MM.1S (cell line): ENCODE results near the gene PRR19.
A peak's percentile ranks its signal among the peaks of the same experiment; 100 is the strongest.

Source experiments
- DNase-seq: peaks from one replicate; pipeline ENCODE4 v3.0.0-alpha.2; 2015
- H2AFZ ChIP-seq: fragments of 300-600 bp; sonication (generic); 2 replicates; pipeline ENCODE4 v1.6.0; 2016; ENCODE audit warnings: antibody characterized with exemption, low read length
- H3F3A ChIP-seq: fragments of 300-600 bp; sonication (generic); 2 replicates; pipeline ENCODE4 v1.6.1; 2016; ENCODE audit warnings: mild to moderate bottlenecking, antibody characterized with exemption, low read length, moderate library complexity, mixed read lengths; ENCODE audit not compliant: insufficient read depth
- H3K27ac ChIP-seq: fragments of 300-600 bp; sonication (generic); 2 replicates; pipeline ENCODE4 v1.5.1; 2016; ENCODE audit warnings: mild to moderate bottlenecking, low read length
- H3K27me3 ChIP-seq: fragments of 300-600 bp; sonication (generic); replicated peaks from 2 replicates; pipeline ENCODE4 v1.6.0; 2016; ENCODE audit warnings: low read length; ENCODE audit not compliant: insufficient read depth
- H3K36me3 ChIP-seq: fragments of 300-600 bp; sonication (generic); replicated peaks from 2 replicates; pipeline ENCODE4 v1.6.1; 2016; ENCODE audit warnings: mild to moderate bottlenecking, low read length, mixed read lengths; ENCODE audit not compliant: insufficient read depth
- H3K4me1 ChIP-seq: fragments of 300-600 bp; sonication (generic); 2 replicates; pipeline ENCODE4 v1.6.1; 2016; ENCODE audit warnings: low read length, mixed read lengths
- H3K4me2 ChIP-seq: fragments of 300-600 bp; sonication (generic); 2 replicates; pipeline ENCODE4 v1.6.0; 2016; ENCODE audit warnings: low read depth, low read length
- H3K4me3 ChIP-seq: fragments of 300-600 bp; sonication (generic); 2 replicates; pipeline ENCODE4 v1.5.1; 2016; ENCODE audit warnings: low read length, mixed read lengths
- H3K79me2 ChIP-seq: fragments of 300-600 bp; sonication (generic); 2 replicates; pipeline ENCODE4 v1.6.1; 2016; ENCODE audit warnings: mixed run types, low read length, mixed read lengths
- H3K9ac ChIP-seq: fragments of 300-600 bp; sonication (generic); 2 replicates; pipeline ENCODE4 v1.6.1; 2016; ENCODE audit warnings: low read length, mixed read lengths
- H3K9me2 ChIP-seq: fragments of 300-600 bp; sonication (generic); replicated peaks from 2 replicates; pipeline ENCODE4 v1.6.1; 2016; ENCODE audit warnings: mild to moderate bottlenecking, low read length, mixed read lengths; ENCODE audit not compliant: insufficient read depth
- H3K9me3 ChIP-seq: fragments of 300-600 bp; sonication (generic); replicated peaks from 2 replicates; pipeline ENCODE4 v1.6.1; 2016; ENCODE audit warnings: mild to moderate bottlenecking, low read length, mixed read lengths; ENCODE audit not compliant: insufficient read depth
- H4K20me1 ChIP-seq: fragments of 300-600 bp; sonication (generic); 2 replicates; pipeline ENCODE4 v1.6.1; 2016; ENCODE audit warnings: mild to moderate bottlenecking, low read length, moderate library complexity, mixed read lengths; ENCODE audit not compliant: insufficient read depth
- EZH2 ChIP-seq: fragments of 300-600 bp; sonication (generic); optimal IDR thresholded peaks from 2 replicates; pipeline ENCODE3; 2017; ENCODE audit warnings: low read depth, mild to moderate bottlenecking, antibody characterized with exemption, low read length, mixed read lengths
- EZH2phosphoT487 ChIP-seq: fragments of 300-600 bp; sonication (generic); IDR thresholded peaks from 2 replicates; pipeline ENCODE4 v1.6.1; 2018; ENCODE audit warnings: antibody characterized with exemption, low read length
- TF ChIP-seq, protein P1 (sequence below): fragments of 300-600 bp; sonication (generic); IDR thresholded peaks from 2 replicates; pipeline ENCODE4 v1.5.1; 2016; ENCODE audit warnings: antibody characterized with exemption, low read length, mixed read lengths

Gene PRR19

DNA sequence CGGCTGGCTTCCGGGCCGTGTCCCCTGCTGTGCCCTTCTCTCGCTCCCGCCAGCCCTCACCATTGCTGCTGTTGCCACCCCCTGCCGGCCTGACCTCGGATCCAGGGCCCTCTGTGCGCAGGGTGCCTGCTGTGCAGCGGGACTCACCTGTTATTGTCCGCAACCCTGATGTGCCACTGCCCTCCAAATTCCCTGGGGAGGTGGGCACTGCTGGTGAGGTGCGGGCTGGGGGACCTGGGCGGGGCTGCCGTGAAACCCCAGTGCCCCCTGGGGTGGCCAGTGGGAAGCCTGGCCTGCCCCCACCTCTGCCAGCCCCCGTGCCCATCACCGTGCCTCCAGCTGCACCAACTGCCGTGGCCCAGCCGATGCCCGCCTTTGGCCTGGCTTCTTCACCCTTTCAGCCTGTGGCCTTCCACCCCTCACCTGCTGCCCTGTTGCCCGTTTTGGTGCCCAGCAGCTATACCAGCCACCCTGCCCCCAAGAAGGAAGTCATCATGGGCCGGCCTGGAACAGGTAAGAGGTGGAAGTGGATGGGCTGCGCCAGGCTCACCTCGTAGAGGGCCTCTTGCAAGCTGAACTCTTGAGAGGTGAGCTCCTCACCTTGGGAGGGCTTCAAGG, 27.8 kb upstream of the PRR19 start:
- peaks cover 12% of the 10 kb centered on the region for H3K4me1 ChIP-seq
- no peaks in the 10 kb centered on the region for H3K9me2 ChIP-seq
- H3K27ac ChIP-seq = no peak overlapping the region
- no peak for DNase-seq
- H3K9me3 ChIP-seq = no peaks in the 10 kb centered on the region
- H4K20me1 ChIP-seq = no peaks in the 10 kb centered on the region
- TF ChIP-seq, protein P1, sequence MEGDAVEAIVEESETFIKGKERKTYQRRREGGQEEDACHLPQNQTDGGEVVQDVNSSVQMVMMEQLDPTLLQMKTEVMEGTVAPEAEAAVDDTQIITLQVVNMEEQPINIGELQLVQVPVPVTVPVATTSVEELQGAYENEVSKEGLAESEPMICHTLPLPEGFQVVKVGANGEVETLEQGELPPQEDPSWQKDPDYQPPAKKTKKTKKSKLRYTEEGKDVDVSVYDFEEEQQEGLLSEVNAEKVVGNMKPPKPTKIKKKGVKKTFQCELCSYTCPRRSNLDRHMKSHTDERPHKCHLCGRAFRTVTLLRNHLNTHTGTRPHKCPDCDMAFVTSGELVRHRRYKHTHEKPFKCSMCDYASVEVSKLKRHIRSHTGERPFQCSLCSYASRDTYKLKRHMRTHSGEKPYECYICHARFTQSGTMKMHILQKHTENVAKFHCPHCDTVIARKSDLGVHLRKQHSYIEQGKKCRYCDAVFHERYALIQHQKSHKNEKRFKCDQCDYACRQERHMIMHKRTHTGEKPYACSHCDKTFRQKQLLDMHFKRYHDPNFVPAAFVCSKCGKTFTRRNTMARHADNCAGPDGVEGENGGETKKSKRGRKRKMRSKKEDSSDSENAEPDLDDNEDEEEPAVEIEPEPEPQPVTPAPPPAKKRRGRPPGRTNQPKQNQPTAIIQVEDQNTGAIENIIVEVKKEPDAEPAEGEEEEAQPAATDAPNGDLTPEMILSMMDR = no peak
- TF ChIP-seq EZH2phosphoT487 (no peak), EZH2 (no peak)
- H3K9ac ChIP-seq = no peak overlapping the region
- H3K79me2 ChIP-seq = peaks cover 56% of the 10 kb centered on the region
- no peak overlapping the region for H3K4me3 ChIP-seq
- no peaks in the 10 kb centered on the region for H3K36me3 ChIP-seq
- H2AFZ ChIP-seq = no peak overlapping the region
- H3K27me3 ChIP-seq = no peaks in the 10 kb centered on the region
- H3K4me2 ChIP-seq = no peak overlapping the region
- H3F3A ChIP-seq = peaks cover 13% of the 10 kb centered on the region

GRCh38 chr19:42275103-42275502, 26.8 kb upstream of the PRR19 start:
- Histone ChIP-seq H3K9me3 (no peaks in the 10 kb centered on the region), H3K27me3 (no peaks in the 10 kb centered on the region), H3F3A (peaks cover 6% of the 10 kb centered on the region), H4K20me1 (no peaks in the 10 kb centered on the region), H3K27ac (no peak overlapping the region), H3K9ac (no peak overlapping the region), H3K36me3 (no peaks in the 10 kb centered on the region), H3K79me2 (peaks cover 47% of the 10 kb centered on the region), H3K4me2 (no peak overlapping the region), H3K4me3 (no peak overlapping the region), H2AFZ (no peak overlapping the region), H3K4me1 (peaks cover 16% of the 10 kb centered on the region), H3K9me2 (no peaks in the 10 kb centered on the region)
- DNase-seq = no peak
- TF ChIP-seq EZH2 (no peak), EZH2phosphoT487 (no peak)
- TF ChIP-seq, protein P1 = no peak

GRCh38 chr19:42275517-42275916, 26.4 kb upstream of the PRR19 start:
- Histone ChIP-seq H3F3A (peaks cover 2% of the 10 kb centered on the region; the same call in 1 of the 2 replicates), H3K79me2 (peaks cover 43% of the 10 kb centered on the region), H3K9me3 (no peaks in the 10 kb centered on the region), H3K4me3 (no peak overlapping the region), H3K4me2 (no peak overlapping the region), H3K9ac (no peak overlapping the region), H3K4me1 (peaks cover 16% of the 10 kb centered on the region), H4K20me1 (no peaks in the 10 kb centered on the region), H3K27me3 (no peaks in the 10 kb centered on the region), H3K36me3 (no peaks in the 10 kb centered on the region), H2AFZ (no peak overlapping the region), H3K9me2 (no peaks in the 10 kb centered on the region), H3K27ac (no peak overlapping the region)
- TF ChIP-seq, protein P1 = no peak
- no peak for TF ChIP-seq EZH2phosphoT487
- no peak for TF ChIP-seq EZH2
- peak; percentile 2 for DNase-seq
